Small intestine (tissue), 7 donors: Measurements from ENCODE around the gene AXDND1. TPM values are rescaled to one million over a fixed set of nuclear protein-coding genes. Genes with fewer than 3 reads are reported as not detected.
"Not testable (repeated sequence)": the region's sequence is repeated elsewhere in the genome, so short reads cannot be mapped to it uniquely, and the experiment has no call there.

ENCODE experiments used
- DNase-seq, 2 donors: peaks; one replicate each; pipeline versions ENCODE4 v3.0.0 to v3.0.0-alpha.2; 2013
- FAIRE-seq: peaks from 2 replicates; lab custom pipeline; 2012; peaks lifted over from hg19 to GRCh38; lab: Jason Lieb, UNC
- H3K27ac ChIP-seq, 3 donors: one replicate each; pipeline ENCODE4 v1.5.1; 2013; ENCODE audit warnings: low read length in 2 of 3, mild to moderate bottlenecking in 2 of 3, control low read depth in 1 of 3, inconsistent platforms in 1 of 3, low read depth in 1 of 3, moderate library complexity in 1 of 3
- H3K27me3 ChIP-seq, 3 donors: one replicate each; pipeline ENCODE4 v1.6.1; 2013; ENCODE audit warnings: low read length in 3 of 3, inconsistent platforms in 1 of 3; ENCODE audit not compliant: control insufficient read depth in 3 of 3, insufficient read depth in 3 of 3
- H3K36me3 ChIP-seq, 3 donors: one replicate each; pipeline ENCODE4 v1.6.1; 2013; ENCODE audit warnings: low read length in 3 of 3, inconsistent platforms in 1 of 3, low read depth in 1 of 3, mild to moderate bottlenecking in 1 of 3, moderate library complexity in 1 of 3; ENCODE audit not compliant: control insufficient read depth in 3 of 3, insufficient read depth in 2 of 3
- H3K4me1 ChIP-seq, 3 donors: one replicate each; pipeline ENCODE4 v1.6.1; 2013; ENCODE audit warnings: low read length in 2 of 3, inconsistent platforms in 1 of 3, low read depth in 1 of 3, mild to moderate bottlenecking in 1 of 3, moderate library complexity in 1 of 3; ENCODE audit not compliant: control insufficient read depth in 3 of 3, insufficient read depth in 2 of 3
- H3K4me3 ChIP-seq, 3 donors: one replicate each; pipeline ENCODE4 v1.5.1; 2013; ENCODE audit warnings: low read length in 3 of 3, control low read depth in 1 of 3, inconsistent platforms in 1 of 3, low read depth in 1 of 3, mild to moderate bottlenecking in 1 of 3, moderate library complexity in 1 of 3
- H3K9me3 ChIP-seq, 2 donors: one replicate each; pipeline ENCODE4 v1.6.1; 2013; ENCODE audit warnings: low read depth in 1 of 2, low read length in 1 of 2; ENCODE audit not compliant: control insufficient read depth in 2 of 2, insufficient read depth in 1 of 2
- WGBS, 3 donors: extraction: QIAGEN DNeasy Blood & Tissue Kit; methylation state at CpG; one replicate each; pipeline ENCODE4 v1.1.7; 2013; 5-methylcytosine and 5-hydroxymethylcytosine counted together
- polyA plus RNA-seq, 4 donors: library from polyadenylated mRNA; stranded (reverse) in 3 of 4; unstranded in 1 of 4; fragments of 200-250 nt in 3 of 4; fragments of 120-200 nt in 1 of 4; gene quantifications; one replicate each; pipeline versions ENCODE4 v1.2.1 to v1.2.3, GENCODE V29; 2013
- donor health status: healthy with polysubstance abuse.
- donor health status: control.
- donor health status: control.
- donor health status: Bipolar disorder and iron deficiency.
- donor health status: healthy.

AXDND1 gene
- polyA plus RNA-seq, 4 donors = 0.22 to 28.0 (median 6.7) TPM

DNA sequence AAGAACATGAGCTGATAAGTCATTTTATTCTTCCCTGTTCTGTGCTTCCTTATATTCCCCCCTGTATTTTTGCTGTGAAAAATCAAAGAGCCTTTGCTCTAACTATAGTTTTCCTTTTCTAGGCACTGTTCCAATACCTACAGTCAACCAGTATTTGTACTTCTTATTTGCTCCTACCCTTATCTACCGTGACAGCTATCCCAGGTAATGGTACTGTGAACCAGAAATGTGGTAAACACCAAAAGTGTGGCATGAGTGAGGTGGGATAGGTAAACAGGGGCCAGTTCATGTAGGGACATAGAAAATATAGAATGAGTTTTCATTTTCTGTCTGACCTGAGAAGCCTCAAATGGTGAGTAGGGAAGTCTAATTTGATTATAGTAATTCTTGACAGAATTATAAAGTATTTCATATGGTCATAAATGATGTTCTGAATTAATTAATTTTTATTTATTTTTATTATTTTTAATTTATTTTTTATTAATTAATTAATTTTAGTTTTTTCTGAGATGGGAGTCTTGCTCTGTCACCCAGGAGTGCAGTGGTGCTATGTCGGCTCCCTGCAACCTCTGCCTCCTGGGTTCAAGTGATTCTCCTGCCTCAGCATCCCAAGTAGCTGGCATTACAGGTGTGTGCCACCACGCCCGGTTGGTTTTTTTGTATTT is 22.9 kb upstream of the AXDND1 start:
- FAIRE-seq (peak; percentile 15), DNase-seq (no peak)
- no peaks in the 10 kb centered on the region for H3K4me1 ChIP-seq
- no peak overlapping the region for H3K27ac ChIP-seq
- no peaks in the 10 kb centered on the region for H3K9me3 ChIP-seq
- H3K36me3 ChIP-seq = peaks cover 2 to 20% (median 5%) of the 10 kb centered on the region in 3 donors
- H3K27me3 ChIP-seq = no peaks in the 10 kb centered on the region
- 81 to 91% (median 89%) methylated on average over 4 of the region's 4 CpGs for WGBS, 3 donors
- H3K4me3 ChIP-seq = no peak overlapping the region

DNA sequence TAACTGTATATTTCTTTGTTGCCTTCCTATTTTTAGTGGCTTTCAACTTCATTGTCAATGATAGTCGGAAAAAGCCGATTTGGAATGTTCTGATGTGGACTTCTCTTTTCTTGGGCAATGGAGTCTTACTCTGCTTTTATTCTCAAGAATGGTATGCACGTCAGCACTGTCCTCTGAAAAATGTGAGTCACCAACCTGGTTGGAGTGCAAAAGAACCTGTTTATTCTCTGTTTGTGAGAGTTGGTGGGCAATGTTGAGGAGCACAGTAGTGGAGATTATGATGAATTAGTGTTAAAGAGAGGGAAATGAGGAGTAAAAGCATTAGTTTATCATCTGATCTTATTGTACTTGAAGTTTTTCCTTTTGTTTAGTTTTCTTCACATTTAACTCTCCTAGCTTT is 14.5 kb upstream of the AXDND1 start:
- no peak for DNase-seq
- peaks cover 0 to 10% (median 2%) of the 10 kb centered on the region in 3 donors for H3K36me3 ChIP-seq
- FAIRE-seq = no peak
- H3K27ac ChIP-seq = no peak overlapping the region
- H3K27me3 ChIP-seq = no peaks in the 10 kb centered on the region
- H3K4me1 ChIP-seq = no peaks in the 10 kb centered on the region
- WGBS, 3 donors = 95 to 97% (median 97%) methylated on average over 3 of the region's 3 CpGs
- H3K4me3 ChIP-seq = no peak overlapping the region
- no peaks in the 10 kb centered on the region for H3K9me3 ChIP-seq

DNA sequence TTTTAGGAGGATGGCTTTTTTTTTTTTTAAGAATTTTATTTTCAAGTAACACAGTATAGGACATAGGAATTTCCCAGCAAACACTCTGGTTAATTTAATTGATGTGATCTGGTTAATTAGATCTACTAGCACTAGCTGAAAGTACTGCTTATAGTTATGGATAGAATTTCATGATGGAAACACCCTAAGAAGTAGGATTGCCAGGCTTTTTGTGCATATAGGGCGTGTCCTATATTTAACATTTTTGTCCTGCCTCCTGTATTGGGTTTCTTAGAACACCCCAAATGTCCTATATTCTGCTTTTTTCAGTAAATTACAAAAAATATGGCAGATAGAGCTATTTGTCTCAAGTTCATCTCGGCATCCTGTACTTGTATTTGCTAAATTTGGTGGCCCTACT is 13.5 kb upstream of the AXDND1 start:
- 95 to 97% (median 96%) methylated on average over 2 of the region's 2 CpGs for WGBS, 3 donors
- no peaks in the 10 kb centered on the region for H3K27me3 ChIP-seq
- no peaks in the 10 kb centered on the region for H3K4me1 ChIP-seq
- H3K9me3 ChIP-seq = no peaks in the 10 kb centered on the region
- peaks cover 0 to 7% (median 2%) of the 10 kb centered on the region in 3 donors for H3K36me3 ChIP-seq
- no peak overlapping the region for H3K4me3 ChIP-seq
- FAIRE-seq (no peak), DNase-seq (no peak)
- no peak overlapping the region for H3K27ac ChIP-seq

DNA sequence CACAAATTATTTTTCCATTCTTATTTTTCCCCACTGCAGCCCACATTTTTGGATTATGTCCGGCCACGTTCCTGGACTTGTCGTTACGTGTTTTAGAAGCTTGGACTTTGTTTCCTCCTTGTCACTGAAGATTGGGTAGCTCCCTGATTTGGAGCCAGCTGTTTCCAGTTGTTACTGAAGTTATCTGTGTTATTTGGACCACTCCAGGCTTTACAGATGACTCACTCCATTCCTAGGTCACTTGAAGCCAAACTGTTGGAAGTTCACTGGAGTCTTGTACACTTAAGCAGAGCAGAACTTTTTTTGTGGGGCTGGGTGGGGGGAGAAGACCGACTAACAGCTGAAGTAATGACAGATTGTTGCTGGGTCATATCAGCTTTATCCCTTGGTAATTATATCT is 12.2 kb upstream of the AXDND1 start:
- peak in 1 of 2 donors; percentile 5 for DNase-seq
- Histone ChIP-seq H3K36me3 (peaks cover 0 to 7% (median 2%) of the 10 kb centered on the region in 3 donors), H3K27me3 (no peaks in the 10 kb centered on the region), H3K4me1 (no peaks in the 10 kb centered on the region), H3K9me3 (no peaks in the 10 kb centered on the region), H3K4me3 (no peak overlapping the region), H3K27ac (no peak overlapping the region)
- WGBS, 3 donors = 51 to 75% (median 69%) methylated on average over 5 of the region's 5 CpGs
- FAIRE-seq = no peak

DNA sequence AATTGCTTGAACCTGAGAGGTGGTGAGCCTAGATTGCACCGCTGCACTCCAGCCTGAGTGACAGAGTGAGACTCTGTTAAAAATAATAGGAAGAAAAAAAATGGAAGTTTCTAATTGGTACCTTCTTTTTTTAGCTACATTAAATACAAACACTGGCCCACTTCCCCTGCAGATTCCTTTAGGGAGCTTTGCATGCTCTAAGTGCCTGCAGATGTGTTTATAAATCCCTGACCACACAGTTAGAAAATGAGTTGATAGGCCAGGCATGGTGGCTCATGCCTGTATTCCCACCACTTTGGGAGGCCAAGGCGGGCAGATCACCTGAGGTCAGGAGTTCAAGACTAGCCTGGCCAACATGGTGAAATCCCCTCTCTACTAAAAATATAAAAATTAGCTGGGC is 4.1 kb upstream of the AXDND1 start:
- DNase-seq, H3K4me1 ChIP-seq, H3K27me3 ChIP-seq, H3K27ac ChIP-seq, H3K4me3 ChIP-seq, H3K9me3 ChIP-seq, FAIRE-seq, H3K36me3 ChIP-seq: not testable (repeated sequence)
- WGBS, 3 donors = 84 to 97% (median 95%) methylated on average over 2 of the region's 2 CpGs

DNA sequence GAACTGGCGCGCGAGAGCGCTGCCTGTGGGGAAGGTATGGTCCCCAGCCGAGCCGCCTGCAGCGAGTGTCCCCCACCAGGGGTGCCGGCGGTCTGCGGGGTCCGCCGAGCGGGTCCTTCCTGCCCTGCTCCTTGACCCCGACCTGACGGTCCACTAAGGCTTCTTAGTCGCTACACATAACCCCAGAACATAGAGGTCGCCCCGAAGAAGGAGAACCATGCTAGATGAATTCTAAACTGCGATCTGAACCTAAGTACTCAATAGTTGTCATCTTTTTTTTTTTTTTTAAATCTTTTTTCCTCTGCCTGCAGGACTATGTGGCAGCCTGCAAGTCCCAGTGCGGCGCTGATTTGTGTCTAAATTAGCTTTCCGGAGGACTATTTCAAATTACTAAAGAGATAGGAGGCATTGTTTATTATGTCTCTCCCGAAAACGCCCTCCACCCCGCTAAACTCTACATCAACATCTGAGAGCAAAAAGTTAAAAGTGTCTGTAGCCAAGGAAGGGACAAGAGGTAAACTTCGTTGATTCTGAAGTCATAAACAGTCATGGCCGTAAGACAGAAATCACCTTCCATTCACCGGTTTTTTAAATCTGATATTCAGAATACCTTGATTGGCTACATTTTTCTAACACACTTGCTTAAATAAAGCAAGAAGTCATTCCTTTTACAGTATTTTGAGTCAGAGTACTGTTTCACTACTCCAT is 476 bp downstream of the AXDND1 start:
- FAIRE-seq = no peak
- Histone ChIP-seq H3K9me3 (no peaks in the 10 kb centered on the region), H3K4me3 (peak overlapping the region; percentile 39 to 95 (median 69)), H3K27me3 (no peaks in the 10 kb centered on the region), H3K27ac (peak overlapping the region; percentile 83 to 97 (median 87)), H3K4me1 (no peaks in the 10 kb centered on the region), H3K36me3 (no peaks in the 10 kb centered on the region)
- 1 to 3% (median 2%) methylated on average over 28 of the region's 28 CpGs for WGBS, 3 donors
- DNase-seq = no peak

DNA sequence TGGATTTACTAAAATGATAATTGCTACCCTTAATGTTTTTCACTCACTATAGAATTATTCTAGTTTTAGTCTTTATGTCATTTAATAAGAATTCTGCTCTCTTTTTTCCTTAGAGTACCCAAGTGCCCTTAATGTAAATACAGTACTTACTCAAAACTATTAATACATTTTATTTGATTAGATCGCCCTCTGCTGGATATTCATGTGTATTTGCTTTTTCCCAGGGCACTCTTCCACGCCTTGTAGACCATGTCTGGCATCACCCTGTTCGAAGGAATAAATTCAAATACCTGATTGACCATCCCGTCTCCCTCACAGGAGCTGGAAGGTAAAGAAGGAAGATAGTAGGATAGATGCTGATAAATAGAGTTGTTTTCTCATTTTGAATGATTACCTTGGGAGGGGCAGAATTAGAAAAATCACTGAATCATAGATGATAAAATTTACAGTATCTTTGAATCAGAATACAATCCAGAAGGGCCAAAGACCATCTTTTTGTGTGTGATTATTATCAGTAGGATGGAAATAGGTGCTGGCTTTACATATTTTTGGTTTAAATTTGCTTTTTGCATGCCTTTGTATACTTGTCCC is 4.1 kb downstream of the AXDND1 start:
- H3K27ac ChIP-seq = no peak overlapping the region
- no peak overlapping the region for H3K4me3 ChIP-seq
- no peak for FAIRE-seq
- 1 to 4% (median 3%) methylated on average over 4 of the region's 4 CpGs for WGBS, 3 donors
- H3K36me3 ChIP-seq = no peaks in the 10 kb centered on the region
- no peaks in the 10 kb centered on the region for H3K9me3 ChIP-seq
- DNase-seq = peak; percentile 66 to 78
- no peaks in the 10 kb centered on the region for H3K4me1 ChIP-seq
- H3K27me3 ChIP-seq = no peaks in the 10 kb centered on the region

DNA sequence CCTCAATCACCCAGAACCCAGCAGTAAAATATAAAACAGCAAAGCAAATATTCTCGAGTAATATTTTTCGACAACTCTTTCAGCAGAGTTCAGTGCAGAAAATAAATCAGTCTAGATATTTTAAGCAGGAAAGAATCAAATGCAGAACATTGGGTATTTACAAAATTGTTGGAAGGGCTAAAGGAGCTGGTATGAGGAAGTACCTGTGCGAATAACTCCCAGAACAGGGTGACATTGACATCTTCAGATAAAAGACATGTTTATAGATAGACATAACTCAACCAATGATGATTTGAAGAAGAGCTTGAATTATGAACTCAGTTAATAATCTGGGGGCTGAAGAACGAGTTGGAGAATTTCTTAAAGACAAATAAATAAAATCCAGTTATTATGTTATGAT is 6.4 kb downstream of the AXDND1 start:
- Histone ChIP-seq H3K9me3 (no peaks in the 10 kb centered on the region), H3K27ac (no peak overlapping the region), H3K4me1 (no peaks in the 10 kb centered on the region), H3K27me3 (no peaks in the 10 kb centered on the region), H3K4me3 (no peak overlapping the region), H3K36me3 (no peaks in the 10 kb centered on the region)
- FAIRE-seq (no peak), DNase-seq (no peak)
- 59 to 79% (median 63%) methylated on average over 4 of the region's 4 CpGs for WGBS, 3 donors
